Progenitor cell of endocrine pancreas (in vitro differentiated cells): ENCODE measurements around the gene PPP2R5A. TPM values are rescaled to one million over a fixed set of nuclear protein-coding genes. Genes with fewer than 3 reads are reported as not detected.
A peak's percentile ranks its signal among the peaks of the same experiment; 100 is the strongest.

Experiments used
- DNase-seq: peaks from one replicate; pipeline ENCODE4 v3.0.0; 2021; ENCODE audit warnings: low spot score; ENCODE audit not compliant: unreplicated experiment
- H3K27ac Mint-ChIP-seq: 2 replicates; pipeline ENCODE4 v1.8.0; 2021; ENCODE audit warnings: mild to moderate bottlenecking, moderate library complexity, mixed read lengths
- H3K27me3 Mint-ChIP-seq: 2 replicates; pipeline ENCODE4 v1.8.0; 2021; ENCODE audit warnings: mixed read lengths
- H3K36me3 Mint-ChIP-seq: 2 replicates; pipeline ENCODE4 v1.8.0; 2022; ENCODE audit warnings: mixed read lengths; ENCODE audit not compliant: insufficient read depth
- H3K4me1 Mint-ChIP-seq: 2 replicates; pipeline ENCODE4 v1.8.0; 2021; ENCODE audit warnings: low read depth, mixed read lengths
- H3K4me3 Mint-ChIP-seq: 2 replicates; pipeline ENCODE4 v1.8.0; 2021; ENCODE audit warnings: low read depth, mild to moderate bottlenecking, moderate library complexity, mixed read lengths
- H3K9me3 Mint-ChIP-seq: 2 replicates; pipeline ENCODE4 v1.8.0; 2021; ENCODE audit warnings: low read depth, mixed read lengths
- CTCF ChIP-seq: fragments of 200-600 bp; sonication (generic); IDR thresholded peaks from one replicate; pipeline ENCODE4 v1.5.0; 2021; ENCODE audit warnings: antibody characterized with exemption, mild to moderate bottlenecking; ENCODE audit not compliant: unreplicated experiment
- long read RNA-seq: library from polyadenylated mRNA; unstranded; transcript quantifications from one replicate; pipeline ENCODE4 v2.0.0, GENCODE V29; 2020
- total RNA-seq: library from RNA; stranded (reverse); gene quantifications from 2 replicates; pipeline ENCODE4 v1.2.1, GENCODE V29; 2021

Gene PPP2R5A
- total RNA-seq = 20.8 and 21.4 TPM in 2 replicates
- long read RNA-seq, partial matches to known transcripts = 1 of 3 reads
- long read RNA-seq, other reads (novel, unspliced or antisense) = 0 of 3 reads

GRCh38 chr1:212284744-212285684 is at the start of gene PPP2R5A:
TSS of gene PPP2R5A (plus strand) at chr1:212285410. CDS start at chr1:212286111, 701 bp downstream.
- H3K27ac Mint-ChIP-seq = peak within 1 kb of the TSS; percentile 99

GRCh38 chr1:212235857-212236256 is 49.4 kb upstream of the PPP2R5A start:
- no peak for DNase-seq
- Mint-ChIP-seq H3K36me3 (no peaks in the 10 kb centered on the region), H3K27ac (no peak overlapping the region), H3K4me1 (peaks cover 22% of the 10 kb centered on the region), H3K4me3 (no peak overlapping the region), H3K9me3 (no peaks in the 10 kb centered on the region), H3K27me3 (no peaks in the 10 kb centered on the region)
- TF ChIP-seq CTCF = no peak

More at GRCh38 chr1:212284744-212285684, at the start of gene PPP2R5A:
- peak within 1 kb of the TSS; percentile 94 for H3K4me3 Mint-ChIP-seq
- H3K9me3 Mint-ChIP-seq = no peaks in the 10 kb centered on the region
- no peaks in the 10 kb centered on the region for H3K36me3 Mint-ChIP-seq
- H3K27me3 Mint-ChIP-seq = no peaks in the 10 kb centered on the region
- DNase-seq = peak; percentile 96
- H3K4me1 Mint-ChIP-seq = peaks cover 26% of the 10 kb centered on the region
- peak; percentile 60 for TF ChIP-seq CTCF

- H3K4me1 Mint-ChIP-seq = peaks cover 22% of the 10 kb centered on the region
- H3K27ac Mint-ChIP-seq = no peak overlapping the region
- DNase-seq = no peak
- no peak overlapping the region for H3K4me3 Mint-ChIP-seq
- H3K27me3 Mint-ChIP-seq = peaks cover 3% of the 10 kb centered on the region
- no peak for TF ChIP-seq CTCF
- no peaks in the 10 kb centered on the region for H3K36me3 Mint-ChIP-seq
- H3K9me3 Mint-ChIP-seq = no peaks in the 10 kb centered on the region
These were observed 48.5 kb upstream of the PPP2R5A start for GRCh38 chr1:212236664-212237220.

GRCh38 chr1:212237651-212238050 is 47.6 kb upstream of the PPP2R5A start:
- DNase-seq = no peak
- Mint-ChIP-seq H3K9me3 (no peaks in the 10 kb centered on the region), H3K4me3 (no peak overlapping the region), H3K27ac (peak overlapping the region; percentile 45), H3K4me1 (peaks cover 22% of the 10 kb centered on the region), H3K27me3 (peaks cover 3% of the 10 kb centered on the region), H3K36me3 (no peaks in the 10 kb centered on the region)
- TF ChIP-seq CTCF = no peak

GRCh38 chr1:212238552-212238951 is 46.7 kb upstream of the PPP2R5A start:
- H3K27ac Mint-ChIP-seq = peak overlapping the region; percentile 25
- no peaks in the 10 kb centered on the region for H3K36me3 Mint-ChIP-seq
- H3K4me3 Mint-ChIP-seq = no peak overlapping the region
- no peak for DNase-seq
- H3K4me1 Mint-ChIP-seq = peaks cover 23% of the 10 kb centered on the region
- no peaks in the 10 kb centered on the region for H3K9me3 Mint-ChIP-seq
- no peak for TF ChIP-seq CTCF
- peaks cover 3% of the 10 kb centered on the region for H3K27me3 Mint-ChIP-seq
